Measurements from ENCODE around the gene AIG1. TPM values are rescaled to one million over a fixed set of nuclear protein-coding genes. Genes with fewer than 3 reads are reported as not detected.

Gene AIG1
- total and polyA plus RNA-seq, 2 experiments from 2014 or later = 92.8 to 102 TPM

DNA sequence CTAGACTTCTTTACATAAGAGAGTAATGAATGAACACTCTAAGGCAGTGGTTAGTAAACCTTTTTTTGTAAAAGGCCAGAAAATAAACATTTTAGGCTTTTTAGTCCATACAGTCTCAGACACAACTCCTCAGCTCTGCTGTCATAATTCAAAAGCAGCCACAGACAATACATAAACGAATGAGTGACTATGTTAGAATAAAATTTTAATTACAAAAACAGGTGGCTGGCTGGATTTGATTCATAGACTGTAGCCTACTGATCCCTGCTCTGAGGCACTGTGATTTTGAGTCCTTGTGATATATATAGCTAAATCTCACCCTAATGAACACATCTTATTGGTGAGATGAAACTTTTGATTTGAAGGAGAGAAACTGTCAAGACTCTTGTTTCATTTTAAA is 155.1 kb downstream of the AIG1 start:
- Histone ChIP-seq H3K36me3 (replicated peaks; ENCODE audit: insufficient read depth, low read depth) (no peaks in the 10 kb centered on the region), H3K27me3 (no peaks in the 10 kb centered on the region), H3K9me2 (replicated peaks; ENCODE audit: insufficient read depth) (no peaks in the 10 kb centered on the region), H3K27ac (no peak overlapping the region), H3K4me3 (no peak overlapping the region), H3K79me2 (no peaks in the 10 kb centered on the region), H3K4me2 (no peak overlapping the region), H3K4me1 (ENCODE audit: insufficient read depth) (no peaks in the 10 kb centered on the region), H3K9me3 (ENCODE audit: low read depth) (no peaks in the 10 kb centered on the region), H4K20me1 (ENCODE audit: insufficient read depth, poor library complexity, severe bottlenecking) (no peaks in the 10 kb centered on the region), H2AFZ (no peak overlapping the region)
- TF ChIP-seq CTCF (IDR thresholded peaks at IDR 0.05; ENCODE audit: poor library complexity) = no peak
- no peak for TF ChIP-seq EZH2phosphoT487 (IDR thresholded peaks at IDR 0.05; ENCODE audit: low read depth, severe bottlenecking, unreplicated experiment)
- no peak for TF ChIP-seq EZH2 (IDR thresholded peaks at IDR 0.05; ENCODE audit: borderline replicate concordance)
- 82% methylated on average over 1 of the region's 1 CpG for whole genome bisulfite sequencing (ENCODE audit: low lambda C conversion rate, missing lambda C conversion rate)
- no peak for DNase-seq (ENCODE audit: low spot score)

- H4K20me1 ChIP-seq (ENCODE audit: insufficient read depth, poor library complexity, severe bottlenecking) = no peaks in the 10 kb centered on the region
- no peaks in the 10 kb centered on the region for H3K9me3 ChIP-seq (ENCODE audit: low read depth)
- H3K4me2 ChIP-seq = no peak overlapping the region
- no peak overlapping the region for H3K27ac ChIP-seq
- no peaks in the 10 kb centered on the region for H3K9me2 ChIP-seq (replicated peaks; ENCODE audit: insufficient read depth)
- H3K4me3 ChIP-seq = no peak overlapping the region
- no peaks in the 10 kb centered on the region for H3K36me3 ChIP-seq (replicated peaks; ENCODE audit: insufficient read depth, low read depth)
- H2AFZ ChIP-seq = no peak overlapping the region
- H3K27me3 ChIP-seq = no peaks in the 10 kb centered on the region
- H3K4me1 ChIP-seq (ENCODE audit: insufficient read depth) = peaks cover 5% of the 10 kb centered on the region
- 93% methylated on average over 5 of the region's 5 CpGs for WGBS (ENCODE audit: low lambda C conversion rate, missing lambda C conversion rate)
- TF ChIP-seq CTCF (IDR thresholded peaks at IDR 0.05; ENCODE audit: poor library complexity) (no peak), EZH2phosphoT487 (IDR thresholded peaks at IDR 0.05; ENCODE audit: low read depth, severe bottlenecking, unreplicated experiment) (no peak), EZH2 (IDR thresholded peaks at IDR 0.05; ENCODE audit: borderline replicate concordance) (no peak)
- H3K79me2 ChIP-seq = no peaks in the 10 kb centered on the region
- DNase-seq (ENCODE audit: low spot score) = no peak
Observed at GRCh38 chr6:143218233-143218632, 157.5 kb downstream of the AIG1 start.

- H3K4me1 ChIP-seq (ENCODE audit: insufficient read depth) = peaks cover 12% of the 10 kb centered on the region
- no peaks in the 10 kb centered on the region for H3K9me3 ChIP-seq (ENCODE audit: low read depth)
- 50% methylated on average over 5 of the region's 5 CpGs for WGBS (ENCODE audit: low lambda C conversion rate, missing lambda C conversion rate)
- H3K36me3 ChIP-seq (replicated peaks; ENCODE audit: insufficient read depth, low read depth) = no peaks in the 10 kb centered on the region
- H3K27me3 ChIP-seq = no peaks in the 10 kb centered on the region
- no peak overlapping the region for H2AFZ ChIP-seq
- no peak for TF ChIP-seq EZH2phosphoT487 (IDR thresholded peaks at IDR 0.05; ENCODE audit: low read depth, severe bottlenecking, unreplicated experiment)
- no peak for TF ChIP-seq CTCF (IDR thresholded peaks at IDR 0.05; ENCODE audit: poor library complexity)
- no peak for TF ChIP-seq EZH2 (IDR thresholded peaks at IDR 0.05; ENCODE audit: borderline replicate concordance)
- no peak overlapping the region for H3K4me3 ChIP-seq
- H4K20me1 ChIP-seq (ENCODE audit: insufficient read depth, poor library complexity, severe bottlenecking) = no peaks in the 10 kb centered on the region
- H3K9me2 ChIP-seq (replicated peaks; ENCODE audit: insufficient read depth) = no peaks in the 10 kb centered on the region
- H3K79me2 ChIP-seq = peaks cover 4% of the 10 kb centered on the region
- H3K4me2 ChIP-seq = no peak overlapping the region
- no peak overlapping the region for H3K27ac ChIP-seq
- DNase-seq (ENCODE audit: low spot score) = no peak
Observed at GRCh38 chr6:143221698-143222097, 161.0 kb downstream of the AIG1 start.

DNA sequence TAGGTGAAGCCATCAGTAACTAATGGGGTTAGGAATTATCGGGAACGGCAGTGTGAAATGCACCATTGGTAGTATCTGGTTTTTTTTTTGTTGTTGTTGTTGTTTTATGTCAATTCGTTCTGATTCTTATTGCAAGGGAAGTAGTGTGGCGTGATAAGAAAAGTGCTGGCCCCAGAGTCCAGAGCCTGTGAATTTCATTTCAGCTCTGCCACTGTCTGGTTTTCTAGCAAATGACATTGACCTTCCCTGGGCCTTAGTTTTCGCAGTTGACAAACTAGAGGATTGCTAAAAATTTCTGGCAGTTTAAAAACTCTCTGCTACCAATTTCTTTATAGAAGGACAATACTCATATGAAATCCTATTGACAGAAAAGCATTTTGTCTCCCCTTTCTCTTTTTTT is 161.6 kb downstream of the AIG1 start:
- Histone ChIP-seq H3K36me3 (replicated peaks; ENCODE audit: insufficient read depth, low read depth) (no peaks in the 10 kb centered on the region), H3K4me1 (ENCODE audit: insufficient read depth) (peaks cover 12% of the 10 kb centered on the region), H3K4me3 (no peak overlapping the region), H3K27ac (peak overlapping the region; percentile 53), H3K79me2 (peaks cover 4% of the 10 kb centered on the region), H4K20me1 (ENCODE audit: insufficient read depth, poor library complexity, severe bottlenecking) (no peaks in the 10 kb centered on the region), H3K9me2 (replicated peaks; ENCODE audit: insufficient read depth) (no peaks in the 10 kb centered on the region), H3K9me3 (ENCODE audit: low read depth) (no peaks in the 10 kb centered on the region), H2AFZ (no peak overlapping the region), H3K4me2 (no peak overlapping the region), H3K27me3 (no peaks in the 10 kb centered on the region)
- TF ChIP-seq EZH2 (IDR thresholded peaks at IDR 0.05; ENCODE audit: borderline replicate concordance) (no peak), EZH2phosphoT487 (IDR thresholded peaks at IDR 0.05; ENCODE audit: low read depth, severe bottlenecking, unreplicated experiment) (no peak), CTCF (IDR thresholded peaks at IDR 0.05; ENCODE audit: poor library complexity) (no peak)
- 91% methylated on average over 5 of the region's 5 CpGs for WGBS (ENCODE audit: low lambda C conversion rate, missing lambda C conversion rate)
- no peak for DNase-seq (ENCODE audit: low spot score)

Data from hepatocyte (in vitro differentiated cells).